HG03457 (cell line): ENCODE measurements around the gene DES.
"Not testable (repeated sequence)": the region's sequence is repeated elsewhere in the genome, so short reads cannot be mapped to it uniquely, and the experiment has no call there.

Experiments
- ATAC-seq: cut with Tn5 transposase; IDR thresholded peaks from one replicate; pipeline ENCODE4 v1.9.1; 2021; ENCODE audit warnings: moderate number of reproducible peaks; ENCODE audit not compliant: unreplicated experiment

Gene DES

DNA sequence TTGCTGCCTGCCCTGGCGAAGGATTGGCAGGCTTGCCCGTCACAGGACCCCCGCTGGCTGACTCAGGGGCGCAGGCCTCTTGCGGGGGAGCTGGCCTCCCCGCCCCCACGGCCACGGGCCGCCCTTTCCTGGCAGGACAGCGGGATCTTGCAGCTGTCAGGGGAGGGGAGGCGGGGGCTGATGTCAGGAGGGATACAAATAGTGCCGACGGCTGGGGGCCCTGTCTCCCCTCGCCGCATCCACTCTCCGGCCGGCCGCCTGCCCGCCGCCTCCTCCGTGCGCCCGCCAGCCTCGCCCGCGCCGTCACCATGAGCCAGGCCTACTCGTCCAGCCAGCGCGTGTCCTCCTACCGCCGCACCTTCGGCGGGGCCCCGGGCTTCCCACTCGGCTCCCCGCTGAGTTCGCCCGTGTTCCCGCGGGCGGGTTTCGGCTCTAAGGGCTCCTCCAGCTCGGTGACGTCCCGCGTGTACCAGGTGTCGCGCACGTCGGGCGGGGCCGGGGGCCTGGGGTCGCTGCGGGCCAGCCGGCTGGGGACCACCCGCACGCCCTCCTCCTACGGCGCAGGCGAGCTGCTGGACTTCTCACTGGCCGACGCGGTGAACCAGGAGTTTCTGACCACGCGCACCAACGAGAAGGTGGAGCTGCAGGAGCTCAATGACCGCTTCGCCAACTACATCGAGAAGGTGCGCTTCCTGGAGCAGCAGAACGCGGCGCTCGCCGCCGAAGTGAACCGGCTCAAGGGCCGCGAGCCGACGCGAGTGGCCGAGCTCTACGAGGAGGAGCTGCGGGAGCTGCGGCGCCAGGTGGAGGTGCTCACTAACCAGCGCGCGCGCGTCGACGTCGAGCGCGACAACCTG lies at the start of gene DES:
Gene DES (plus strand): TSS at position 223 of the 857 bp plus-strand sequence. CDS start 86 bp downstream, at position 309.
- ATAC-seq, result no peak

DNA sequence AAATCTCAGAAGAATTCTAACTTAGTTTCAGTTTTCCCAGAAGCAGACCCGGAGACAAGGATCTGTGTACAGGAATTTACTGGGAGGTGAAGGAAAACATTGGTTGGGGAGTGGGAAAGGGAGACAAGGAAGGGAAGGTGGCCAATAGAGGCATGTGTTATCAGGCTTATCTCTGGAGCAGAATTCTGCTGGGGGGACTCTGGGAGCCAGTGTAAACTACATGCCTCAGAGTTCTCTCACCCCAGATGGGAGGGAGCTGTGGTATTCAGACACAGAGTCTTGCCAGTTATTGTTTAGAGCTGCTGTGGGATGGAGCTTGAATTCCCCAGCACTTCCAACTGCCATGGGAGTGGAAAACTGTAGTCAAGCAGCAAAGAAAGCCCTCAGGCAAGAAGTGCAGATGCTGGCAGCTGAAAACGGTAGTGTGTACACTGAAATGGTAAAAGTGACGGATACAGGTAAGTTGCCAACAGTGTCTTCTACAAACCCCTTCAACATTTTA lies 49.4 kb upstream of the DES start:
- ATAC-seq, result no peak

DNA sequence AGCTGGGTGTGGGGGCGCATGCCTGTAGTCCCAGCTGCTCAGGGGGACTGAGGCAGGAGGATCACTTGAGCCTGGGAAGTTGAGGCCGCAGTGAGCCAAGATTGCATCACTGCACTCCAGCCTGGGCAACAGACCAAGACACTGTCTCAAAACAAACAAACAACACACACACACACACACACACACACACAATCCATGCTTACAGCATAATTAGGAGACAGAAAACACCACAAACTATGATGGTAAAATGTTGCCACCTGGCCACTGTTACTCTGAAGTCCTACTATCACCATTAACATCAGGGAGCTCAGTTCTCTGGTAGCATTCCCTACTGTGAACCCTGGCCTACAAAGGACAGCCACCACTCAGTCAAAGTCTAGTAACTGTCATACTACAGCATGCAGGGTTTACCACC lies 48.7 kb upstream of the DES start:
- ATAC-seq, result no peak

DNA sequence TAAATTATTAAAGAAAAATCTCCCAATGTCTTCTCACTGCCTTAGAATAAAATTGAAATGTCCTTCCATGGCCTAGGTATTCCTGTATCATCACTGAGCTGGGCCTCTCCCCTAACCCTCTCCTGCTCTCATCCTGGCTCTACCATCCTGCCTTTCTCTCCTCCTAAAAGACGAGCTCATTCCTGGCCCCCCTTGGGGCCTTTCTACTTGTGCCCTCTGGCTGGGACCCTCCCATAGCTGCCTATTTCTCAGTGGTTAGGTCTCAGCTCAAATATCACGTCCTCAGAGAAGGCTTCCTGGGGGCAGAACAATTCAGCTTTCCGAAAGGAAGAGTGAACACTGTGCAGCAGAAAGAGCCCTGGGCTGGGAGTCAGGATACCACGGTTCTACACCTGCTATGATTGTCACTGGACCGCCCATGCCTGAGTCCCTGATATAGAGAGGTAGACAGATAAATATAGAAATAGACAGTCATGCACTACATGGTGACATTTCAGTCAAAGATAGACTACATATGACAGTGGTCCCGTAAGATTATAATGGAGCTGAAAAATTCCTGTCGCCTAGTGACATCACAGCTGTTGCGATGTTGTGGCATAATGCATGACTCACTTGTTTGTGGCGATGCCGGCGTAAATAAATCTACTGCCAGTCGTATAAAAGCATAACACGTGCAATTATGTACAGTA lies 39.9 kb upstream of the DES start:
- ATAC-seq, result no peak

DNA sequence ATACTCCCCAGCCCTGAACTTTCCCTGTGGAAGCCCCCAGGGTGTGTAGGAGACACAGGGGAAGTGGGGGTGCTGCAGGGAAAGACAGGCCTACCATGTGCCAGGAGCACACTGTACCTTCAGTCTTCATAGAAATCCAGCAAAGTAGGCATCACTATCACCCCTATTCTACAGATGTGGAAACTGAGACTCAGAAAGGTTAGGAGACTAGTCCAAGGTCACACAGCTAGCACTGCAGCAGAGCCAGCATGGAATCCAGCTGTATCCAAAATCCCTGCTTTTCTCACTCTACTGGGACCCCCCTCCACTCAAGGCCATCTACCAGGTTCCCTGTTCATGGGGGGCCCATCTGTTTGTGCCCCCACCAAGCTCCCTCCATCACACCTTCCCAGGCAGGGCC lies 37.3 kb upstream of the DES start:
- no peak for ATAC-seq

DNA sequence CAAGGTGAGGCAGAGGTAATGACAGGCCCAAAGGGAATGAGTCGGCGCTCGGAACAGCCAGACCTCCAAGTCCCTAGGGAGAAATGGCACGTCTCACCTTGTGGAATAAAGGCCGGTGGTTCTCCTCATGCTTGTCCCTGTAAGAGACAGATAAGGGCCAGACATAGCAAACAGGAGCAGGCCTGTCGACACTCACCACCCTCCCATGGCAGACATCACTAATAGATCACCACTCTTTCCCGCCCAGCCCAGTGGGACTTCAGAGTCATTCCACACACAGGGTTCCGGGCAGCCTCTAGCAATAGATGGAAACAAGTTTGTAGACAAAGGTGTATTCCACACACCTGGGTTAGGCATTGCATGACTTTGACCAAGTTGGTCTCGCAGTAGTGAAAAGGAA lies 36.7 kb upstream of the DES start:
- no peak for ATAC-seq

DNA sequence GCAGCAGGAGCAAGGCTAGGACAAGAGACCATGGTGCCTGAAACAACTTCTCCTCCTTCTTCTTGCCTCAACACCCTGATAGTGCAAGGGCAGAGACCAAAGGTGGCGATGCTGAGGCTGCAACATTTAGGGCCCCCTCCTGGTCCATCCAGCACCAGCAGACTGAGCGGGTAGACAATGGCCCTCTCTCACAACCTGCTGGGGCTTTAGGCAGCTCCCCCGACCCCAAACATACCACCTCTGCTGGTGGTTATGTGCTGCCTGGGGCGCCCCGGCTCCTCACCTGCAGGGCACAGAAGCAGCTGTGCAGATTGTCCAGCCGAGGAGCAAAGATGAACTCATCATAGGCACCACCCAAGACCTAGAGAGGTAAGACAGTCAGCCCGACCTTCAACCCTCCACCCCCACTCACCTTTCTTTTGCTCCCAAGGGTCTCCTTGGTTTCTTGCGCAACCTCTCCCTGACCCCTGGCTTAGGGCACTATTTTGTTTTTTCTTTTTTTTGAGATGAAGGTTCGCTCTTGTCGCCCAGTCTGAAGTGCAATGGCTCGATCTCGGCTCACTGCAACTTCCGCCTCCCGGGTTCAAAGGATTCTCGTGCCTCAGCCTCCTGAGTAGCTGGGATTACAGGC lies 34.0 kb upstream of the DES start:
- no peak for ATAC-seq

DNA sequence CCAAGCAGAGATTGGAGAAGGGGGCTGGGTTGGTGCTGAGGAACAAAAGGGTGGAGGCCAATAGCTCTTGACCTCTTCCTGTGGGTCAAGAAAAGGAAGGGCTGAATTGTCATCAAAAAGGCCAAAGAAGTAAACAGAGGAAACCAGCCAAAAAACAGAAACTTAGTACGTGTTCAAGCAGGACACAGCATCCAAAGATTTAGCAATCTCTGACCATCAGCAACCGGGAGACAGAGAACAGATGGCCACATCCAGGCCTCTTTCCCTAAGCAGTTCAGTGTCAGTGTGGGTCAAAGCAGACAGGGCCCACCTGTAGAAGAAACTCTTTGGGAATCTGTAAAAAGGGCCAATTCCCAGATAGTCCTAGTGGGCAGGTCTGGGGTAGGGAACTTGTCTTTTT lies 33.3 kb upstream of the DES start:
- ATAC-seq, result no peak

DNA sequence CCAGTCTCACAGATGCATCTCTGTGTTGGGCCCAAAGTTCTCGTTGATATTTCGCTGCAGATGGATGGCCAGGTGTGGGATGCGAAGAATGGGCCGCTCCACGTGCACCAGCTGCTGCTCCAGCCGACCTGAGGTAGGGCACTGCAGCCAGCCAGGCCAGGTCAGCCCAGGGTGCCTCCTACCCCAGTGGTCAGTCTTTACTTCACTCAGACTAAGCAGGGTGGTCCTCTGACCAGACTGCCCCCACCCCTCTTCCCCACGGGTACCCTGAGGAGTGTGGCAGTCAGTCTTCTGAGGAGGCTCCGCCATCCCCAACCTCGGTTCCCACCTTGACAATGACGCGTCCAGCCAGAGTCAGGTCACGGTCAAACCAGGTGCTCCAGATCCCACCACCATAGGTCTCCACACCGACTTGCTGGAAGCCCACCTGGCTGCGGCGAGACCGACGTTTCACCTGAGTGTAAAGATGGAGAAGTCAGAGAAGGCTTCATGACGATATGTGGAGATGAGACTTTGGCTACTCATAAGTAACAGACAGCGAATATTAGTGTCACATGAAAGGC lies 32.1 kb upstream of the DES start:
- no peak for ATAC-seq

DNA sequence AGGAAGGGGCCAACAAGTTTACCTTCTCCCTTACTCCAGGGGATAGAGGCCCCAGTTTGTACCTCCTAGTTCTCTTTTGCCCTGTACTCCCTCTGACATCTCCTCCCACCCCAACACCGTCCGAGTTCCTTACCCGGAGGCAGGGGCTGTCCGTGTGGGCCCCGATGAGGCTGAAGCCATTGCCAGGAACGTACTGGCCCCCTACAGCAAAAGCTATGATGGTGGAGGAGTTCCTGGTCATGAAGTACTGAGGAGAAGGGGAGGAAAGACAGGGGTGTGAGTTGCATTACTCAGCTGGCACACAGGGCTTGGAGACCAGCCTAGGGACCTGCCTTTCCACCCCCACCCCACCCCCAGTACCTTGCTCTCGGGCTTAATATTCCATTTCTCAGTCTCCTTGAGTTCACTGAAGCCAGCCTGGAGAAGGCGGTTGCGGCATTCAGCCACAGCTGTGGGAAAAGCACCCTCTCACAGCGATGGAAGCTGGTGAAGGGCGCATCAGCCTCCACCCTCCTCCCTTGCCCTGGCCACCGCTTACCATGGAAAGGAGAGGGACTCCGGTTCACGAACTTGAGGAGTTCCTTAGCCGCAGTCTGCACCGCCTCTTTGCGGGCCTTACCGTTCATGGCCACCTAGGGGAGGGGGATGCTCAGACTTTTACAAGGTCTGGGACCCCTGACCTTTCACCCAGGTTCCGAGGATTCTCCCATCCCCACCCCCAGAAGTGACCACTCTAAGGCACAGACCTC lies 31.5 kb upstream of the DES start:
- no peak for ATAC-seq

DNA sequence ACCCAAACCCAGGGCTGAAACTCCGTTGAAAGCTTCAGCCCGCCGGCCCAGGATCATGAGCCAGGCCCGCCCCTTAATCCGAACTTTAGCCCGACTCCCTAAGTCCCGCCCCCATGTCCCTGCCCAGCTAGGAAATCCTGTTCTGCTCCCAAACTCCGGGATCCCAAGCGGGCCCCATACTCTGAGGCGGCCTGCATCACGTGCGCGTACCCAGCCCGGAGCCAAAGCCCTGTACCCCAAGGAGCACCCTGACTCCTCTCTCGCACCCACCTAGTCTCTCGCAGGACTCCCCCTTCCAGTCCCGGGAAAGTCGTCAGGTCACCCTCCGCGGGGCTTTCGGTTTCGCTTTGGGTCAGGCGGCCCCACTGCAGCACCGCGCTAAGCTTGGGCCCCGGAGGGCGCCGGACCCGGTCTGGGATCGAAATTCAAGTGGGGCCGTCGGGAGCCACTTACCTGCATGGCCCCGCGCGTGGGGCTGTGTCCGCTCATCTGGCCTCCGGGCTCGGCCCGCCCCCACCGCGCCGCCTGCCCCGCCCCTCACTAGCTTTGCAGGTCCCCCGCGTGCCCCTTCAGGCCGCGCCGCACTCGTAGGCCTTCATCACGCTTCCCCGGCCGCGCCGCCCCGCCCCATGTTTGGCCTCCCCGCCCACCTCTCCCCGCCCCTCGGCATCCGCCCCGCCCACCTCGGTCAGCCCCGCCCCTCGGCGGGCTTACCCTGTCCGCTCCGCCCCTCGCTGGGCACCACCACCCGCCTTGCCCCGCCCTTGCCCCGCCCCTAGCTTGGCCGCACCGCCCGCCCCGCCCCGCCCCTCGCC lies 30.7 kb upstream of the DES start, which contains the start of gene DNPEP:
Gene DNPEP (minus strand): TSS at position 607 of the 815 bp plus-strand sequence. CDS start 118 bp downstream, at position 489.
- ATAC-seq, result peak; percentile 48

DNA sequence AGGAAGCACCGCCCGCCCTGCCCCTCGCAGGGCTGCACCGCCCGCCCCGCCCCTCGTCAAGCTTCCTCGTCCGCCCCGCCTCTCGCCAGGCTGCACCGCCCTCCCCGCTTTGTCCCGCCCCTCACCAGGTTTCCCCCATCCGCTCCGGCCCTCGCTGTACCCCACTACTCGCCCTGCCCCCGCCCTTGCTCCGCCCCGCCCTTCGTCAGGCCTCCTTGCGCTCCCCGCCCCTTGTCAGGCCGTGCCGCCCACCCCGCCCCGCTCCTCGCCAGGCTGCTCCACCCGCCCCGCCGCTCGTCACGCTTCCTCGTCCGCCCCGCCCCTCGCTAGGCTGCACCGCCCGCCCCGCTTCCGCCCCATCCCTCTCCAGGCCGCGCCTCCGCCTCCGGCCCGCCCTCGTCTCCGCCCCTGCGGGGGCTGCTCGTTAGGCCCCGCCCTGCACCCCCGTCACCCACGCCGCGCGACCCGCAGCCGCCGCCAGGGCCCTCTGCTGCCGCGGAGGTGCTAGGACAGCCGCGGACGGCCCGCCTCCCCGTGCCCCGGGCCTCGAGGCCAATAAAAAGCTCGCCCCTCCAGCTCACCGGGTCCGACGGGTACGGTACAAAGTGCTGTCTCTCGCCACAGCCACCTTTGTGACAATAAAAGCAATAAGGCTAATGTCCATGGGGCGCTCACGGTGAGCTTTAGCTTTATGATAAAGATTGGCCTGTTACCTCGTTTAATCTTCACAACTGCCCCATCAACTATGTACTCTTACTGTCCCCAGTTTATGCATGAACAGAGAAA lies 29.9 kb upstream of the DES start:
- ATAC-seq, result peak; percentile 73

DNA sequence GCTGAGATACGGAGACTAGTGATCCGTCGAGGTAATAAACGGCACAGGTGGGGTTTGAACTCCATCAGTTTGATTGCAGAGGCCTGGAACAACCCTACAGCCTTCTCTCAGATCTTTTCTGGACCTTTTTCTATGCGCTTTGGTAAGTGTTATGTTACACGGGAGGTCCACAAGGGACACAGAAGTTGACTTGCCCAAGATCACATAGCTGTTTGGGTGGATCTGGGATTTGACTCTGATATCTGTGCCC lies 29.3 kb upstream of the DES start:
- ATAC-seq, result no peak

DNA sequence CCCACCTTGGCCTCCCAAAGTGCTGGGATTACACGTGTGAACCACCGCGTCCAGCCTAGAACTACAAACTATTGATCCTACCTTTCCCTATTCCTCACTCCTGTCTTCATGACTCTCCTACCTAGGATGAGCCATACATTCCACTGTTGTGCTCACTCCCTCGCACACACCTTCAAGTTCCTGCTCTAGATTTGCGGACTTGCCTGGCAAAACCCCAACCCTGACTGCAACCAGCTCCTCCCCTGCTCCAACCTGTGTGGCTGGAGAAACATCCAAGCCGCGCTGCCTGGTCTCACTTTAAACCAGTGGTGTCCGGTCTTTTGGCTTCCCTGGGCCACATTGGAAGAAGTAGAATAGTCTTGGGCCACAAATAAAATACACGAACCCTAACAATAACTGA lies 25.4 kb upstream of the DES start:
- no peak for ATAC-seq

DNA sequence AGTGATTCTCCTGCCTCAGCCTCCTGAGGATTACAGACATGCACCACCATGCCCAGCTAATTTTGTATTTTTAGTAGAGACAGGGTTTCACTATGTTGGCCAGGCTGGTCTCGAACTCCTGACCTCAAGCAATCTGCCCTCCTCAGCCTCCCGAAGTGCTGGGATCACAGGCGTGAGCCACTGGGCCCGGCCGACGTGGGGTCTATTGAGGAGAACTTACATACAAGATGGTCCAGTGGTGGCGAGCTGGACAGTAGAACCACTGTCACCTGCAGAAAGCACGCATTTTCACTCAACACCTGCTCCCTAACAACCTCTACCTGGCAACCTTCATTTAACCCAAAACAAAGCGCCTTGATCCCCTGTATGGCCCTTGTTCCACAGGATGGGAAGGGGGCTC lies 23.1 kb upstream of the DES start:
- not testable (repeated sequence) for ATAC-seq

DNA sequence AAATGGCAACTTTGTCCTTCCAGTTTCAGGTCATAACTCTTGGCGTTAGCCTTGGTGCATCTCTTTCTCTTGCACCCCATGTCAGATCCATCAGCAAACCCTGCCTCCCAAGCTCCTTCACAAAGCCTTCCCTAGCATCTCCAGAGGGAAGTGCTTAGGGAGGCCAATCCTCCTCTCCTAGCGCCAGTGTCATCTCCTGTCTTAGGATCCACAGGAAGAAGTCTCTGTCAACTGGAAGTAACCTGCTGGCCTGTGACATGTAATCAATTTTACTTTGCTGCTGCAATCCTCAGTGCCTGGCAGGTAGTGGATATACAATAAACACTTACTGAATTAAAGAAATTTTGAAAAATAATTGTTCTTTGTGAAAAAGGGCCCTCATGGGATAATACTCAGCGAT lies 22.6 kb upstream of the DES start:
- ATAC-seq, result no peak

DNA sequence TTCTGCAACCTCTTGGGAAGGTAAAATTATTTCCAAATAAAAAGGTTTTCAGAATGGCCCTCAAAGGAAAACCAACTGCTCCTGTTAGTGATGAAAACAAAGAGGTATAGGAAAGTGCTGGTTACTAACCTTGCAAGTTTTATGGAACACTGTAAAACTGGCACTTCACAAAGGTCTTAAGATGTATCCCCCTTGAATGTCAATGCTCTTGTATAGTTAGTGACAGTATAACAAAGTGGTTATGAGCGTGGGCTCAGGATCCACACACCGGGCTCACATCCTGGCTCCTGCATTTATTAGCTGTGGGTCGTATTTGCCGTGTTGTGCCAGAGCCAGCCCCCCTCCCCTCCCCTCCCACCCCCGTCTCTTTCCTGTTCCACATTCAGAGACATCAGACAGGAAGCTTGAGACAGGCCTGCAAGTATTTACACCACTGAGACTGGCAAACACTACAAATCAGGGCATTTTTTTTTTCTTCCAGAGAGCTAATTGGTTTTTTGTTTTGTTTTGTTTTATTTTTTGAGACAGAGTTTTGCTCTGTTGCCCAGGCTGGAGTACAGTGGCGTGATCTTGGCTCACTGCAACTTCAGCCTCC lies 21.2 kb upstream of the DES start:
- ATAC-seq, result no peak

DNA sequence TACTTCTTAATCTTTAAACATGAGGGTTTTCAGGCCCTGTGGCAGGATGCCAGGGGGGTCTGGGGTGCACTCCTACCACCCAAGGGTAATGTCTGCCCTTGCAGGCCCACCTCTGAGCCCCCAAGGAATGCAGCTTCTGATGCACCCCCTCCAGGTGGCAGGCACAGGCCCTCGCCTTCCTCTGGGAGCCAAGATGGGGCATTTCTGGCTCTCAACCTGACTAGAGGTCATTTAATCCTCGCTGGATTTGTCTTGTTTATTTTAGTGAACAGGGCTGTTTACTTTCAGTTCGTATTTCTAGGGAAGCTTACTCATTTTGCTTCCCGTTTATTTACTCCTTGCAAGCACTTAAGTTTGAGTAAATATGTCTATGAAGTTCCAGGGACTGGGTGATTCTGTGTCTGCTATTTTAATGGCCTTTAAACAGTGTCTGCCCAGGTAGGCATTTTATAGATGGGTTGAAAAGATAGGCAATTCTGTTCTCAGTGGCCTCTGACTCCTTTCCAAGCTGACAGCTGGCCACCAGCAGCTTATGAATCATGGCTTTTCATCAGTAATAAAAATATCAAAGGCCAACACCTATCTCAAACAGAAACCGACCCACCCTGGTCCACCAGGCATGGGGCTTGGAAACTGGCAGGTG lies 19.3 kb upstream of the DES start:
- ATAC-seq, result no peak
